Endometrial microvascular endothelial cells (primary cell): ENCODE data around the gene C20orf141. TPM values are rescaled to one million over a fixed set of nuclear protein-coding genes. Genes with fewer than 3 reads are reported as not detected.
"Not testable (repeated sequence)": the region's sequence is repeated elsewhere in the genome, so short reads cannot be mapped to it uniquely, and the experiment has no call there.

Experiments
- in situ Hi-C: cut with HindIII; loops from 2 replicates; pipeline ENCODE4 v1.10.0; 2017; ENCODE audit warnings: low sequenced_read_pairs, low pct_unique_long_range_greater_than_20kb; ENCODE audit errors: inconsistent ontology term
- total RNA-seq: library from RNA; depleted of rRNA; stranded (reverse); fragments of >200 nt; gene quantifications from one replicate; pipeline ENCODE4 v1.2.3, GENCODE V29; 2015; ENCODE audit errors: inconsistent ontology term

The C20orf141 gene
- total RNA-seq, 1 donor from 2014 or later, result not detected

DNA sequence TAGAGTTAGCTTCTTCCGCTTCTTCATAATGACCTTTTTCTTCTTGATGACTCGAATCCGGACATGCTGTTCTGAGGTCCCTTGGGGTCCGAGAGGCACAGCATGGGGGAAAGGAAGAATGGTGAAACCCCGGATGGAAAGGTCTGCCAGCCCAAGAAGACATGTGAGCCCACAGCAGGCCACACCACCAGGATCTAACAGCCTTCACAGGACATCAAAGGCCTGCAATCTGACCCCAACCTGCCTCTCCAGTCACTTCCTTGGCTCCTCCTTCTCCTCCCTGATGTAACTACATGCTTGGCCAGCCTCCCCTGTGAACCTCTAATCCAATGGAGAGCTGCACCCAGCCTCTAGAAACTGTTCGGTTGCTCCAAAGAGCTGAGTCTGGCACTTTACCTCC lies 16.0 kb upstream of the C20orf141 start:
- in situ Hi-C loops, result no loop called here

DNA sequence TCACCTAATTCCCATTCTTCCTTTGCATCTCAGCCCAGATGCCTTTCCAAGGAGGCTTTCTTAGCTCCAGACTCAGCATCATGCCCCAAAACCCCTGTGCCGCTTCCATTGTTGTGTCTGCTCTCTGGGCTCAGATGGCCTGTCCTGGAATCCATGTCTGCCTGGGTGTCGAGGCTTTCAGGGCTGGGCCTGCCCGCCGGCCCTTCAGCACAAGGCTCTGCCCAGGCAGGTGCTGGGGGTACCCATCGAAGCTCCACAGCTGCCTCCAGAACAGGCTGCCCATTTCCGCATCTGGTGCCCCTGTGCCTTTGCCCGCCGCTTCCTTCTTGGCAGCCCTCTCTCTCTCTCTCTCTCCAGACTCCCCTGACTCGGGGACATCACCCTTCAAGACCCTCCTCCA lies 15.5 kb upstream of the C20orf141 start:
- in situ Hi-C loops, result no loop called here

DNA sequence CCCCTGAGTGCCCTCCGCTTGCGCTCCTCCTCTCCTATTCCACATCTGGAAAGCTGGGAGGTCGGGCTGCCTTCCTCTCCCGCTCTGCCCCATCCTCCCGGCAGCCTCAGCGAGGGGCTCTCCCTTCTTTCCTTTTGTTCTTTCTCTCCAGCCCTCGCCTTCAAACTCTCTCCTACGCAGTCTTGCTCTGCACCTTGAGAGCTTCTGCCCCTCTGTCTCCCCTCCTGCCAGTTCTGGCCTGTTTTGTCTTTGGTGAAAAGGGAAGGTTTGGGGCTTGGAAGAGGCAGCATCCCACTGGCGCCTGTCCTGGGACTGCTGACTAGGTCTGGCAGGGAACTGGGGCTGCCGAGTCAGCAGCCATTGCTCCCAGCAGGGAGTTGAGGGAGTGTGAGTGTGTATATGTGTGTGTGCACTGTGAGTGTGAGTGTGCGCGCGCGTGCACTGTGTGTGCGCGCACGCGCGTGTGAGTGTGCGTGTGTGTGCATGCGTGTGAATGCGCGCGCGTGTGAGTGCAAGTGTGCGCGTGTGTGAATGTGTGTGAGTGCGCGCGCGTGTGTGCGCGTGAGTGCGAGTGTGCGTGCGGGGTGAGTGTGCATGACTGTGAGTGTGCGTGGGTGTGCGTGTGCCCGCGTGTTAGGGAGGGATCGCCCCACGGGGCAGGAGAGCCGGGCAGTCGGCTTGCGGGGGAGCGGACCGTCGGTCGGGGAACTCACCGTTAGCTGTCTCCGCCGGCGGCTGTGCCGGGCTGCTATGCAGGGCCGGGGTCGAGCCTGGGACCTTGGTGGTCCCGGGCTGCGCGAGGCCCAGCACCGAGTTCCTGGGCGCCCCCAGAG lies 14.9 kb upstream of the C20orf141 start:
- in situ Hi-C loops, result no loop called here

DNA sequence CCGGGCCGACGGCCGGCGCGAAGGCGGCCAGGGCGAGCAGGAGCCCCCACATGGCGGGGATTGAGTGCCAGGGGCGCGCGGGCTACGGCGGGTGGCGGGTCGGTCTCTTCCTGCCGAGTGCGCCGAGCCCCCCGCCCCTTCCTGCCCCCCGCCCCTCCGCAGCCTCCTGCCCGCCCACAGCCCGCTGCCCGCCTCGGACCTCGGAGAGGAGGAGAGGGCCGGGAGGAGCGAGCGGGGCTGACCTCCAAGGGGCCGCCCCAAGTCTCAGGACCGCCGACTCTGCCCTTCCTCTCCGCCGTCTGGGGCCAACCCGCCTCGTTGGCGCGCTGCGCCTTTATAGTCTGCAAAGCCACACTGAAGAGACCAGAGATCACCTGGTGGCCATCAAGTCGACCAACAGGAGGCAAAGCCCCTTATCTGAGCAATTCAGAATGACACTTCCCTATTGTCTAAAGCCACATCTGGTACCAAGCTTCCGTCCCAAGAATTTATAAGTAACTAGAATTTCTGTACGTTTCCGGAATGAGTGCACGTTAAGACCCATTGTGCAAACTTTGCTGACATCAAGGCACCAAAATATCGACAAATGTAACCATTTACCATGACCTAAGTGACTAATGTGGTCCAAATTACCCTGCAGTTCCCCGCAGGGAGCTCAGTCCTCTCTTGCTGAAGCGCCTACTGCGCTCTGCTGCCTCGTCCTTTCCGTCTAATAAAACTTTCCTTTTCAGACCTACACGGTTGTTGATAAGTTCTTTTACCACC lies 14.1 kb upstream of the C20orf141 start, which contains the start of gene CPXM1:
CPXM1 (minus strand) TSS at position 107 of the 765 bp plus-strand sequence; CDS start at position 52, 55 bp downstream.
- in situ Hi-C loops, result no loop called here

DNA sequence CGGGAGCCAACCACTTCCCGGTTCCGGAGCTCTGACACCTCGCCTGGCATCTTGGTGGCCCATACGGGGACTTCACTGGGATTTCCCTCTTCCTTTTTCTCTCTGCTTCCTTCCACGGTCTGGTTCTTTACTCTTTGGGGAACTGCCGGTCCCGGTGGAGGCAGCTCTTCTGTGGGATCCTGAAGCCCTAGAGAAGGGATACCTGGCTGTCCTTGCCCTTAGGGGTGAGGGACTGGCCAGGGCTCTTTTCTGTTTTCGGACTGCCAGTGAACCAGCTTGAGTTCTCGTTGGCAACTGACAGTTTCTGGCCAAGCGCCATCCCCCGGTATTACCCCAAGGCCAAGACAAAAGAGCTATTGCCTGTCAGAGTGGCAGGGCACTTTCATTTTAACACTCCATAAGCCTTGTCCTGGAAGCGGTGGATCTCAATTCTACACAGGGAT lies 13.5 kb upstream of the C20orf141 start:
- in situ Hi-C loops, result no loop called here

DNA sequence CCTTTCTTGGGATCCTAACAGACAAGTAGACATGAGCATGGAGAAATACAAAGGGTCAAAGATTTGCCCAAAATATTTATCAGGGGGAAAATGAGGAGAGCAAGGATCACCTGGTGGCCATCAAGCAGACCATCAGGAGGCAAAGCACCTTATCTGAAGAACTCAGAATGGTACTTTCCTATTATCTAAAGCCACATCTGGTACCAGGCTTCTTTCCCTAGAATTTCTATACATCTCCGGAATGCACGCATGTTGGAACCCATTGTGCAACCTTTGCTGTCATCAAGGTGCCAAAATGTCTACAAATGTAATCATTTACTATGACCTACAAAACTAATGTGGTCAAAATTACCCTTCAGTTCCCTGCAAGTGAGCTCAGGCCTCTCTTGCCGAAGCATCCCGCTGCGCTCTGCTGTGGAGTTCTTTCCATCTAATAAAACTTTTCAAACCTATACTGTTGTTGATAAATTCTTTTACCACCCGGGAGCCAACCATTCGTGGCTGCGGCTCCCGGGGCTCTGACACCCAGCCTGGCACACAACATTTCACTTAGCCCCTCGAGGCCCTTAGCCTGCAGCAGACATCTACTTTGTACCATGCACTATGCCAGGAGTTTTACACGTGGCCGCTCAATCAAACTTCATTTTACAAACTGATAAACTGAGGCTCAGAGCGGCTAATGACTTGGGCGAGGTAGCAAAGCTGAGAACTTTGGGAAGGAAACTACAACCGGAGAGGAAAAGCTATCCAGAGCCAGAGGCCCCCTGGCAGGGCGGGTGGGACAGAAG lies 10.6 kb upstream of the C20orf141 start:
- in situ Hi-C loops, result no loop called here

DNA sequence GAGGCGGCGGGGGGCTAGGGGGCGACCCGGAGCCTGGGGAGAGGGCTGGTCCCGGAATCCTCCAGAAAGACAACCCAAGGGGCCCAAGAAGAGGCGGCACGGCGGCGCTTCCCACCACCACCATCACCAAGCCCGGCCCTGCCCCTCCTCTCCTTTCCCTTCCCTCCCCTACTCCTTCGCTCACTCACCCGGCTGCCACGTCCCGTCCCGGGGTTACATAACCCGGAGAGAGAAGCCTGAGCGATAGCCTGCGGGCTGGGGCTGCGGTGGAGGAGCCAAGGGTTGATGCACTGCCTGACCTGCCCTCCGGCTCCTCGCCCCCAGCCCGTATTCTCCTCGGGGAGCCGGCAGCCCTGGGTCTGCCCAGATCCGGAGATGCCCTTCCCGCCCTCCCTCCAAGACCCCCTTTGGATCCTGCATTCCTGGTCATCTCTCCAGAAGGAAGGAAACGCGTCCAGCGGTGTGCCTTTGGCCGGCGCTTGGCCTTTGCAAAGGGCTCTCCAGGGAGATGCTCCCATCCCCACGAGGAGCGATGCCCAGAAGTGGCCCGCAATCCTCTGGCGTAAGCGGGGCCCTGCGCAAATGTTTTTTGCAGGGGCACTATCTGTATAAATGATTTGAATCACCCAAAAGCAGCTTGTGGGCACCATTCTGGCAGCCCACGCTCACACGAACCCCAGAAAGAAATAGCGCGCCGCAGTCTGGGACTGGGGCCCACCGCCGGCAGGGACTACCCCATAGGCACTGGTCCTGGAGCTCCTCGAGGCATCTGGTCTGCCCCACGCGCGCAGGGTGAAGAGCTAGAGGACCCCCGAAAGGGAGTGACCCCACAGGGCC lies 9.7 kb upstream of the C20orf141 start:
- in situ Hi-C loops, result no loop called here

DNA sequence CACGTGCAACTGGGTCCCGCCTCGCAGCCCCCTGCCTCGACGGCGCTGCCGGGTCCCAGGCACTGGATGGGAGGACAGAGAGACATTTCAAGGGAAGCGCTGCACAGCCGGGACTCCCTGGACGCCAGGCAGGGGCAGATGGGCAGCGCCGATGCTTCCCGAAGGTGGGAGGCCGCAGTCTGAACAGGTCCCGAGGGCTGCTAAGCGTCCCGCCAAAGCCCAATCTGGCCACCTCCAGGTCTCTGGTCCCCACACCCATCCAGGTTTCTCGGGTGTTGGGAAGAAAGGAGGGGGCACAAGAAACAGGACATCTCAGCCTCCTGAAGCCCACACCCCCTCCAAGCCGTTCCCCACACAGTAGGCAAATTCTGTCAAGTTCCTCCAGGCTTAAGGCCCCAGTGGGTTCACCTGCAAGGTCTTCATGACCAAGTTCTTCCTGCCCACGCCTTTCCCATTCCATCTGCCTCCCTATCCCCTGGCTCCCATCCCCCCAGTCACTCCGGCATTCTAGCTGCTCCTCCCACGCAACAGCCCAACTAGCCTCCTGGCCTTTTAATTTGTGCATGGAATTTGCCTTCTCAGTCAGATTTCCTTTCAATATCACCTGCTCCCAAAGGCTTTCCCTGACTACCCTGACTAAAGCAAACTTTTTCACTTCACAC lies 9.0 kb upstream of the C20orf141 start:
- in situ Hi-C loops, result no loop called here

DNA sequence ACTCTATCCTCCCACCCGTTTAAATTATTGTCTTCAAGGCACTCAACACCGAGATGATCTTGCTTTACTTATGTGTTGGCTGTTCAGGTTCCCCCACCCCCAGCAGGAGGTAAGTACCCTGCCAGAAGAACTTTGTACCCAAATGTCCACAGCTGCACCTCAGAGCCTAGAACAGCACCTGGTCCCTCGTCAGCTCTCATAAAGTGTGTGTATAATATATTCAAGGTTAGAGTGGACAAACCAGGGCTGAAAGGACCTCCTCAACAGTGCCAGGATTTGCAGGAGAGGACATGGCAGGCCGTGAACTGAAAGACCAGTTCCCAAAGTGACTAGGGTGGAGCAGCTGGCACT lies 8.5 kb upstream of the C20orf141 start:
- in situ Hi-C loops, result no loop called here

DNA sequence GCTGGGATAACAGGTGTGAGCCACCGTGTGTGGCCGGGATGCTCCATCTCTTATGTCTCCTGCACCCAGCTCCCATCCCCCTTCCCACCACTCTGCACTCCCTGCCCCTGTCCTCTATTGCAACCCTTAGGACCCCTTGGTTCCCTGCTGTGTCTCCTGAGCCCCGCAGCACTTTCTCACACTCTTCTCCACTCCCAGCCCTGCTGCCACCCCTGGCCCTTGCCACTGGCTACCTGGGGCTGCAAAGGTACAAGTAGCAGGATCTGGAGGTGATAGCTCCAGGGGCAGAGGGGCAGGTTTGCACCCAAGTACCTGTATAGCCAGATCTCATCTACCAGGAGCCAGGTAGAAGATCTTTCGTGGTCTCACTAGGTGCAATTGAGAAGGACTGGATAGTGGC lies 7.8 kb upstream of the C20orf141 start:
- in situ Hi-C loops, result no loop called here

DNA sequence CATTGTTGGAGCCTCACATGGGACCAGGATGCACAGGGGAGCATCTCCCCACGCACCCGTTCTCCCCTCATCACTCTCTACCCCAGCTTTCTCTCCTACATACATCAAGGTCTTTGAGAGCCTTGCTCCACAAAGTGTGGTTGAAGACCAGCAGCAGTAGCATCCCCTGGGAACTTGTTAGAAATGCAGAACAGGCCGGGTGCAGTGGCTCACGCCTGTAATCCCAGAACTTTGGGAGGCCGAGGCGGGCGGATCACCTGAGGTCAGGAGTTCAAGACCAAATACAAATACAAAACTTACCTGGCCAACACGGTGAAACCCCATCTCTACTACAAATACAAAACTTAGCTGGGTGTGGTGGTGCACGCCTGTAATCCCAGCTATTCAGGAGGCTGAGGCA lies 6.9 kb upstream of the C20orf141 start:
- in situ Hi-C loops, result not testable (repeated sequence)

DNA sequence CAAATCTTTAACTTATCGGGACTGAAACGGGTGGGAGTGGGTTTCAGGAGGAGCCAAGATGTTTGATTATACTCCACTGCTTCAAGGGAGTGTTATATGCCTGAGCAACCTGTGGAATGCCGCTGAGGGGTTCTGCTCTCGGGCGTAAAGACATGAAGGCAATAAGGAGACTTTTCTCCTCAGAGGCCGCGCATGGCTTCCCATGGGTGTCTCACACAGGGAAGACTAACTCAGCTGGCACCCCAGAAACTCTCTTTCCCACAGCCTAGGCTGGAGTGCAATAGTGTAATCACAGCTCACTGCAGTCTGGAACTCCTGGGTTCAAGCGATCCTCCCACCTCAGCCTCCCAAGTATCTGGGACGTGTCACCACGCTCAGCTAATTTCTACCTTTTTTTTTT lies 5.1 kb upstream of the C20orf141 start:
- in situ Hi-C loops, result no loop called here

DNA sequence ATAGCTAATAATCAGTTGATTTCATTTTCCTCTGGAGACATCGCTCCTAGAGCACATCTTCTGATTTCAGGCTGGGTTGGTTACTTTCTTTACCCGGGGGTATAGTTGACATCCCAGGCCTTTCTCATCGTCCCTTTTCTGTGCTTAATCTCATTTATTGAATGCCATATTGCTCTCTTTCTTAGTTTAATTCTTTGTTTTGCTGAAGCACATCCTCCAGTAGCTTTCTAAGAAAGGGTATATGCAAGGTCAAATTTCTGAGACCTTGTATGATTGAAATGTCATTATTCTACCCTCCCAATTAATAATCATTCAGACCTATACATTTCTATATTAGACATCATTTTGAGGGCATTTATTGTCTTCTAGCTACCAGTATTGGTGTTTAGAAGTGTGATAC lies 2.6 kb upstream of the C20orf141 start:
- in situ Hi-C loops, result no loop called here

DNA sequence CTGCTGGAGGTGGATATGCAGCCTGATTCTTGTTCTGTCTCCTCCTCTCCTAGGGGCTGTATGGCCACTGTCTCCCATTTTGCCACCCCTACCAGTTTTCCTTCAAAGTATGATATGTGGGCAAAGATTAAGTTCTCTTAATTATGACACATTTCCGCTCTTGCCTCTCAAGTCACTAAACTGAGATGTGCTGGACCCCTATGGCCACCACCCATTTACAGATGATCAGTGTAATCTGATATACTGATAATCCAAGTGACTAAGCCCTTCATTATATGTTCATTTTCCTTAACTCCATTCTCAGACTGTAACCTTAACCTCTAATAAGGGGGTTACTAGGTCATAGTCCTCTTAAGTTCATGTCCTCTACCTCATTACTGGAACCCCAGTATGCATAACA lies 711 bp upstream of the C20orf141 start:
- in situ Hi-C loops, result no loop called here

DNA sequence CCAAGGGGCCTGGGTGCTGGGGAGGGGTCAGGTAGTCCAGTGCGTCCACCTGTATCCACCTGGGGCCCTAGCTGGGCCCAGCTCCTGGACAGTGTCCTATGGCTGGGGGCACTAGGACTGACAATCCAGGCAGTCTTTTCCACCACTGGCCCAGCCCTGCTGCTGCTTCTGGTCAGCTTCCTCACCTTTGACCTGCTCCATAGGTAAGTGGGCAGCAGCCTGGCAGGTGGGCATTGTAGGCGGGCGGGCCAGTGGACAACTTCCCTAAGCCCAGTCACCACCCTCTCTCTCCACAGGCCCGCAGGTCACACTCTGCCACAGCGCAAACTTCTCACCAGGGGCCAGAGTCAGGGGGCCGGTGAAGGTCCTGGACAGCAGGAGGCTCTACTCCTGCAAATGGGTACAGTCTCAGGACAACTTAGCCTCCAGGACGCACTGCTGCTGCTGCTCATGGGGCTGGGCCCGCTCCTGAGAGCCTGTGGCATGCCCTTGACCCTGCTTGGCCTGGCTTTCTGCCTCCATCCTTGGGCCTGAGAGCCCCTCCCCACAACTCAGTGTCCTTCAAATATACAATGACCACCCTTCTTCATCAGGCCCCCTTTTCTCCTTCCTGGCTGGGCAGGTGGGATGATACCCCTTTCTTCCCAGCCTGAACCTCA lies 584 bp downstream of the C20orf141 start:
- in situ Hi-C loops, result no loop called here

DNA sequence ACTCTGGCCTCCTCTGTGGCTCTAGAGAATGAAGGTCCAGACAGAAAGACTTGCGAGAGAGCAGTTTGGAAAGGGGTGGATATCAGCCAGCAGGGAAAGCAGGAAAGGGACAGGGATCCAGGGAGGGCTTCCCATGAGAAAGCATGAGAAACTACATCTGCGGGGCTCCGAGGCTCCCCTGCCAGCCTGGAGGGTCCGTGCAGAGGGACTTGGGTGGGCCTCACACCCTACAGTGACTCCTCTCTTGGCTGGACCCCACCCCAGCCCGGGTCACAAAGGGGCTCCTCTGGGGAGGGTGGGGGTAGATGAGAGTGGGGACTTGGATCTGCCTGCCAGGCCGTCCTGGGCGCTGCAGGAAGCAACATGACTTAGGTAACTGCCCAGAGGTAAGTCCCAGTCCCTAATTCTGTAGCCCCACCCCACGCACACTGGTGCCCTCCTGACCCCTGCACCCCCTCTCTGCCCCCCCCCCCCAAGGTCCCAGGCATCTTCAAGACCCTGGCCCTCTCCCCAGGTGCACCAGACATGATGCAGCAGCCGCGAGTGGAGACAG lies 1.3 kb downstream of the C20orf141 start, which contains the start of gene TMEM239:
TMEM239 (plus strand) TSS at position 335 of the 553 bp plus-strand sequence; CDS start at position 526, 191 bp downstream.
- in situ Hi-C loops, result no loop called here
